Endothelial cell of umbilical vein (primary cell): ENCODE measurements around the gene GPR148. TPM values are rescaled to one million over a fixed set of nuclear protein-coding genes. Genes with fewer than 3 reads are reported as not detected.

Source experiments
- BruUV-seq: library from RNA; stranded (reverse); fragments of 400-500 nt; replicated peaks from 2 replicates; lab custom pipeline; 2021; lab: Mats Ljungman, UMichigan
- CTCF ChIA-PET: fragments of 300-600, 350-600 bp; sonication (Branson Sonifier 250); formaldehyde crosslinking; loops from one replicate; lab custom pipeline; 2021; ENCODE audit warnings: antibody characterized with exemption, inconsistent platforms; lab: Charles Lee
- POLR2A ChIA-PET: fragments of 300-600, 350-600 bp; sonication (Branson Sonifier 250); formaldehyde crosslinking; loops from one replicate; lab custom pipeline; 2021; ENCODE audit warnings: antibody characterized with exemption, inconsistent platforms; lab: Charles Lee
- DNase-seq: peaks from one replicate; pipeline ENCODE4 v3.0.0-alpha.2; 2011; ENCODE audit warnings: low read depth, low spot score
- FAIRE-seq: peaks from 2 replicates; lab custom pipeline; 2011; peaks lifted over from hg19 to GRCh38; lab: Jason Lieb, UNC
- H2AFZ ChIP-seq: 2 replicates; pipeline ENCODE4 v1.6.0; 2012; ENCODE audit warnings: low read depth, low read length, control low read depth, inconsistent platforms
- H3K27ac ChIP-seq: 2 replicates; pipeline ENCODE4 v1.5.1; 2011; ENCODE audit warnings: low read depth, mild to moderate bottlenecking, control low read depth, low read length, moderate library complexity; ENCODE audit not compliant: insufficient read depth
- H3K27me3 ChIP-seq, 2 experiments: 2 replicates each; pipeline versions ENCODE4 v1.6.0 to v1.6.1; 2011; ENCODE audit warnings: low read length in 2 of 2, mixed read lengths in 1 of 2; ENCODE audit not compliant: control insufficient read depth in 2 of 2, insufficient read depth in 2 of 2
- H3K36me3 ChIP-seq, 2 experiments: 2 replicates in 1 of 2; 3 replicates in 1 of 2; pipeline ENCODE4 v1.5.1; 2011; ENCODE audit warnings: low read length in 2 of 2, mild to moderate bottlenecking in 1 of 2, moderate library complexity in 1 of 2; ENCODE audit not compliant: control insufficient read depth in 2 of 2, insufficient read depth in 2 of 2; ENCODE audit errors: extremely low read depth in 1 of 2
- H3K4me1 ChIP-seq: 3 replicates; pipeline ENCODE4 v1.5.1; 2011; ENCODE audit warnings: mild to moderate bottlenecking, low read length; ENCODE audit not compliant: control insufficient read depth, insufficient read depth; ENCODE audit errors: extremely low read depth
- H3K4me2 ChIP-seq: 2 replicates; pipeline ENCODE4 v1.6.1; 2011; ENCODE audit warnings: low read length, control low read depth, mixed read lengths; ENCODE audit not compliant: insufficient read depth
- H3K4me3 ChIP-seq, 3 experiments: fragments of 200-600 bp in 1 of 3; sonication (generic), shearing (Covaris generic) in 1 of 3; replicated peaks in 1 of 3; 2 replicates each; pipeline ENCODE4 v1.5.1; 2011 to 2016; ENCODE audit warnings: control low read depth in 3 of 3, low read length in 3 of 3, mild to moderate bottlenecking in 2 of 3, inconsistent platforms in 1 of 3, low read depth in 1 of 3, moderate library complexity in 1 of 3; ENCODE audit not compliant: insufficient read depth in 1 of 3
- H3K79me2 ChIP-seq: 2 replicates; pipeline ENCODE4 v1.6.0; 2012; ENCODE audit warnings: low read length, inconsistent platforms; ENCODE audit not compliant: control insufficient read depth, insufficient read depth
- H3K9ac ChIP-seq: replicated peaks from 2 replicates; pipeline ENCODE3; 2011; ENCODE audit warnings: low read length, control low read depth; ENCODE audit not compliant: insufficient read depth; ENCODE audit errors: extremely low read depth
- H3K9me1 ChIP-seq: replicated peaks from 3 replicates; pipeline ENCODE4 v1.6.0; 2011; ENCODE audit warnings: mild to moderate bottlenecking, low read length; ENCODE audit not compliant: control insufficient read depth, insufficient read depth; ENCODE audit errors: extremely low read depth
- H3K9me3 ChIP-seq: replicated peaks from 2 replicates; pipeline ENCODE4 v1.5.1; 2012; ENCODE audit warnings: low read length, inconsistent platforms; ENCODE audit not compliant: control insufficient read depth, insufficient read depth
- H4K20me1 ChIP-seq: replicated peaks from 2 replicates; pipeline ENCODE3; 2011; ENCODE audit warnings: mild to moderate bottlenecking, low read length; ENCODE audit not compliant: control insufficient read depth, insufficient read depth; ENCODE audit errors: extremely low read depth
- CTCF ChIP-seq, 2 donors: IDR thresholded peaks; 1 replicate in 1 of 2; 2 replicates in 1 of 2; pipeline ENCODE4 v1.5.1; 2011; ENCODE audit warnings: low read length in 2 of 2, mild to moderate bottlenecking in 2 of 2, moderate library complexity in 2 of 2, control low read depth in 1 of 2, inconsistent platforms in 1 of 2, low read depth in 1 of 2; ENCODE audit not compliant: insufficient read depth in 1 of 2; ENCODE audit errors: extremely low read depth in 1 of 2
- EZH2 ChIP-seq: IDR thresholded peaks from 2 replicates; pipeline ENCODE4 v1.6.1; 2012; ENCODE audit warnings: borderline replicate concordance, low read depth, mild to moderate bottlenecking, moderate library complexity, low read length, inconsistent platforms; ENCODE audit not compliant: severe bottlenecking
- FOS ChIP-seq: IDR thresholded peaks from 2 replicates; pipeline ENCODE4 v1.6.1; 2011; ENCODE audit warnings: mild to moderate bottlenecking, low read length, moderate library complexity, borderline replicate concordance; ENCODE audit not compliant: insufficient read depth
- GATA2 ChIP-seq: IDR thresholded peaks from 2 replicates; pipeline ENCODE4 v1.7.0; 2011; ENCODE audit warnings: low read depth, mild to moderate bottlenecking, moderate library complexity, mixed read lengths, low read length; ENCODE audit not compliant: insufficient read length, insufficient read depth
- JUN ChIP-seq: IDR thresholded peaks from 2 replicates; pipeline ENCODE4 v1.6.1; 2011; ENCODE audit warnings: borderline replicate concordance, low read depth; ENCODE audit not compliant: insufficient read length, insufficient read depth
- MAX ChIP-seq: IDR thresholded peaks from 2 replicates; pipeline ENCODE4 v1.6.1; 2011; ENCODE audit not compliant: insufficient read depth, insufficient read length
- MYC ChIP-seq: IDR thresholded peaks from one replicate; pipeline ENCODE4 v1.6.1; 2011; ENCODE audit warnings: mild to moderate bottlenecking, low read depth, low read length
- POLR2A ChIP-seq: IDR thresholded peaks from 2 replicates; pipeline ENCODE4 v1.6.1; 2012; ENCODE audit warnings: low read depth, mild to moderate bottlenecking, control low read depth, low read length
- POLR2AphosphoS5 ChIP-seq: IDR thresholded peaks from 2 replicates; pipeline ENCODE4 v1.6.1; 2012; ENCODE audit warnings: low read depth, mild to moderate bottlenecking, control low read depth, low read length, moderate library complexity; ENCODE audit not compliant: insufficient read depth
- dilution Hi-C: fragments of 300-500 bp; cut with MboI; formaldehyde crosslinking; loops from one replicate; pipeline ENCODE4 v1.15.0; 2019; ENCODE audit warnings: low sequenced_read_pairs; ENCODE audit not compliant: extremely low pct_ligation_motif_present
- intact Hi-C: fragments of 100-400 bp; cut with micrococcal nuclease; formaldehyde crosslinking; loops from one replicate; pipeline ENCODE4 v1.10.0; 2022
- polyA plus RNA-seq, 4 experiments: library from polyadenylated mRNA; depleted of rRNA in 3 of 4; stranded (reverse) in 3 of 4; unstranded in 1 of 4; fragments of >200 nt; gene quantifications; 2 replicates each; pipeline versions ENCODE4 v1.2.1 to v1.2.3, GENCODE V29; 2011 to 2012; ENCODE audit warnings: missing spikeins in 1 of 4
- total RNA-seq: library from RNA; stranded (reverse); gene quantifications from 2 replicates; pipeline ENCODE4 v1.2.3, GENCODE V29; 2021

The GPR148 gene
- total and polyA plus RNA-seq, 2 donors (not counting 3 experiments of a cell fraction or from before 2014, with no cell fraction given): not detected

GRCh38 chr2:130737592-130737991 is 8.7 kb downstream of the GPR148 start:
- H3K4me1 ChIP-seq: no peaks in the 10 kb centered on the region
- no peak overlapping the region for H3K27ac ChIP-seq
- no TSS peak for BruUV-seq
- H3K79me2 ChIP-seq: no peaks in the 10 kb centered on the region
- FAIRE-seq (no peak), DNase-seq (no peak)
- TF ChIP-seq FOS (no peak), EZH2 (no peak), JUN (no peak), POLR2AphosphoS5 (no peak), GATA2 (no peak), MYC (no peak), MAX (no peak), POLR2A (no peak), CTCF (IDR thresholded peaks at IDR 0.05; ENCODE audit: extremely low read depth in 1 of 2, insufficient read depth in 1 of 2, low read depth in 1 of 2, low read length in 2 of 2) (no peak)
- intact Hi-C loops (no loop called here), dilution Hi-C loops (no loop called here)
- H4K20me1 ChIP-seq: no peaks in the 10 kb centered on the region
- ChIA-PET POLR2A (no interaction called here), CTCF (no interaction called here)
- H3K9me1 ChIP-seq: no peaks in the 10 kb centered on the region
- H3K36me3 ChIP-seq: no peaks in the 10 kb centered on the region
- H2AFZ ChIP-seq: no peak overlapping the region
- H3K27me3 ChIP-seq: no peaks in the 10 kb centered on the region
- no peaks in the 10 kb centered on the region for H3K9me3 ChIP-seq
- no peak overlapping the region for H3K4me3 ChIP-seq
- H3K9ac ChIP-seq: no peak overlapping the region
- H3K4me2 ChIP-seq: no peak overlapping the region
